Measurements from ENCODE around the gene SNTA1. TPM values are rescaled to one million over a fixed set of nuclear protein-coding genes. Genes with fewer than 3 reads are reported as not detected.

SNTA1 gene
- total RNA-seq, 2 experiments from 2014 or later = 36.6 to 44.8 TPM

GRCh38 chr20:33438481-33438880 lies 5.1 kb downstream of the SNTA1 start:
- no TSS peak for BruUV-seq (replicated peaks)
- ChIA-PET POLR2A (interaction anchor here (0.9 kb wide), 1 partner anchor 63 kb away, joined by 3 read pairs; no protein-coding TSS in a partner anchor), CTCF (ENCODE audit: unreplicated experiment) (no interaction called here)
- Histone ChIP-seq H3K36me3 (ENCODE audit: insufficient read depth, low read length) (peaks cover 48% of the 10 kb centered on the region), H4K20me1 (ENCODE audit: insufficient read depth, low read length) (no peaks in the 10 kb centered on the region), H3K4me2 (ENCODE audit: low read length) (peak overlapping the region; percentile 55), H3K27ac (ENCODE audit: low read depth, low read length, poor library complexity, severe bottlenecking) (peak overlapping the region; percentile 35), H3K4me1 (ENCODE audit: insufficient read depth, low read length, poor library complexity, severe bottlenecking) (peaks cover 42% of the 10 kb centered on the region), H3K9me3 (ENCODE audit: low read length) (no peaks in the 10 kb centered on the region), H2AFZ (ENCODE audit: low read length) (no peak overlapping the region), H3K4me3 (ENCODE audit: low read depth, low read length, poor library complexity, severe bottlenecking) (no peak overlapping the region), H3K9me2 (ENCODE audit: insufficient read depth, low read length) (no peaks in the 10 kb centered on the region), H3K79me2 (ENCODE audit: insufficient read depth, low read depth, low read length) (peaks cover 43% of the 10 kb centered on the region; the same call in 1 of the 2 replicates)
- peak; percentile 54 for DNase-seq (ENCODE audit: low spot score)
- intact Hi-C loops (cut with micrococcal nuclease; ENCODE audit: unreplicated experiment) = no loop called here
- TF ChIP-seq EZH2phosphoT487 (IDR thresholded peaks at IDR 0.05; ENCODE audit: borderline replicate concordance, low read depth, low read length) (no peak), CTCF (conservative IDR thresholded peaks at IDR 0.05; ENCODE audit: low read length) (no peak)

GRCh38 chr20:33437141-33437911 lies 6.2 kb downstream of the SNTA1 start:
- Histone ChIP-seq H3K9me3 (ENCODE audit: low read length) (no peaks in the 10 kb centered on the region), H3K4me3 (ENCODE audit: low read depth, low read length, poor library complexity, severe bottlenecking) (no peak overlapping the region), H3K9me2 (ENCODE audit: insufficient read depth, low read length) (no peaks in the 10 kb centered on the region), H3K79me2 (ENCODE audit: insufficient read depth, low read depth, low read length) (peaks cover 35% of the 10 kb centered on the region; the same call in 1 of the 2 replicates), H3K4me2 (ENCODE audit: low read length) (no peak overlapping the region), H4K20me1 (ENCODE audit: insufficient read depth, low read length) (no peaks in the 10 kb centered on the region), H2AFZ (ENCODE audit: low read length) (no peak overlapping the region), H3K36me3 (ENCODE audit: insufficient read depth, low read length) (peaks cover 60% of the 10 kb centered on the region), H3K27ac (ENCODE audit: low read depth, low read length, poor library complexity, severe bottlenecking) (no peak overlapping the region), H3K4me1 (ENCODE audit: insufficient read depth, low read length, poor library complexity, severe bottlenecking) (peaks cover 42% of the 10 kb centered on the region)
- no TSS peak for BruUV-seq (replicated peaks)
- no peak for DNase-seq (ENCODE audit: low spot score)
- ChIA-PET POLR2A (no interaction called here), CTCF (ENCODE audit: unreplicated experiment) (no interaction called here)
- intact Hi-C loops (cut with micrococcal nuclease; ENCODE audit: unreplicated experiment) = no loop called here
- TF ChIP-seq EZH2phosphoT487 (IDR thresholded peaks at IDR 0.05; ENCODE audit: borderline replicate concordance, low read depth, low read length) (no peak), CTCF (conservative IDR thresholded peaks at IDR 0.05; ENCODE audit: low read length) (no peak)

- H3K36me3 ChIP-seq (ENCODE audit: insufficient read depth, low read length) = peaks cover 79% of the 10 kb centered on the region
- TF ChIP-seq CTCF (conservative IDR thresholded peaks at IDR 0.05; ENCODE audit: low read length) = no peak
- no peak for TF ChIP-seq EZH2phosphoT487 (IDR thresholded peaks at IDR 0.05; ENCODE audit: borderline replicate concordance, low read depth, low read length)
- no peaks in the 10 kb centered on the region for H3K9me3 ChIP-seq (ENCODE audit: low read length)
- H4K20me1 ChIP-seq (ENCODE audit: insufficient read depth, low read length) = no peaks in the 10 kb centered on the region
- peaks cover 13% of the 10 kb centered on the region for H3K4me1 ChIP-seq (ENCODE audit: insufficient read depth, low read length, poor library complexity, severe bottlenecking)
- CTCF ChIA-PET (ENCODE audit: unreplicated experiment) = interaction anchor here (1.0 kb wide), 1 partner anchor 23 kb away, joined by 3 read pairs; no protein-coding TSS in a partner anchor
- H2AFZ ChIP-seq (ENCODE audit: low read length) = no peak overlapping the region
- DNase-seq (ENCODE audit: low spot score) = no peak
- H3K27ac ChIP-seq (ENCODE audit: low read depth, low read length, poor library complexity, severe bottlenecking) = no peak overlapping the region
- intact Hi-C loops (cut with micrococcal nuclease; ENCODE audit: unreplicated experiment) = no loop called here
- POLR2A ChIA-PET = interaction anchor here (1.1 kb wide), 1 partner anchor 9 kb away, joined by 5 read pairs; the partner anchor contains the start of gene SNTA1
- H3K79me2 ChIP-seq (ENCODE audit: insufficient read depth, low read depth, low read length) = peaks cover 7% of the 10 kb centered on the region; the same call in 1 of the 2 replicates
- BruUV-seq (replicated peaks) = no TSS peak
- no peak overlapping the region for H3K4me3 ChIP-seq (ENCODE audit: low read depth, low read length, poor library complexity, severe bottlenecking)
- H3K9me2 ChIP-seq (ENCODE audit: insufficient read depth, low read length) = no peaks in the 10 kb centered on the region
- H3K4me2 ChIP-seq (ENCODE audit: low read length) = no peak overlapping the region
These were observed 9.1 kb downstream of the SNTA1 start for GRCh38 chr20:33434434-33434833.

Measured in OCI-LY7 (cell line).